T-helper 1 cell treated with Interleukin-12 subunit alpha and Interleukin-12 subunit beta and Interleukin-4 antibody, amounts not matched to agents 30 μg/mL and 1 μg/mL, for 36 hours (primary cell): Measurements from ENCODE around the gene RENBP.

ENCODE experiments used
- H3K27ac Mint-ChIP-seq: one replicate; pipeline ENCODE4 v1.8.0; 2021; ENCODE audit warnings: mild to moderate bottlenecking, mixed read lengths
- H3K27me3 Mint-ChIP-seq: one replicate; pipeline ENCODE4 v1.8.0; 2021; ENCODE audit warnings: low read depth, mixed read lengths
- H3K36me3 Mint-ChIP-seq: one replicate; pipeline ENCODE4 v1.8.0; 2021; ENCODE audit warnings: low read depth, mixed read lengths
- H3K4me1 Mint-ChIP-seq: one replicate; pipeline ENCODE4 v1.8.0; 2021; ENCODE audit warnings: low read depth, mixed read lengths
- H3K4me3 Mint-ChIP-seq: one replicate; pipeline ENCODE4 v1.8.0; 2021; ENCODE audit warnings: mild to moderate bottlenecking, moderate library complexity, mixed read lengths
- H3K9me3 Mint-ChIP-seq: one replicate; pipeline ENCODE4 v1.8.0; 2021; ENCODE audit warnings: mixed read lengths

RENBP gene

DNA sequence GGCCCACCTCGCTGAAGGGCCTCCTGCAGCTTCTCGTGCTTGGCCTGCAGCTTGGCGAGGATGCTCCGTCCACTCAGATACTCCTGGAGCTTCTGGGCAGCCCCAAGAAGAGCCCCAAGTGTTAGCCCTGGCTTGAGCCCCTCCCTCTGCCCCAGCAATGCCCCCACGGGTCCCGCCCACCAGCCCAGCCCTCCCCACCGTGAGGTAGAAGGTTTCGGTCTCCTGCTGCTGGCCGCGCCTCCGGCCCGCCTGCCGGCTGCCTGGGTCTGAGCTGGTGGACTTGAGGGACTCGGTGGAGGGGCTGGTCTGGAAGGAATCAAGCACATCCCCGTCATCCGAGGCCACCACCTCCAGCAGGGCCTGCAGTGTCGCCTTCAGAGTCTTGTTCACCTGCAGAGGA lies 31.2 kb downstream of the RENBP start:
- H3K4me3 Mint-ChIP-seq = no peak overlapping the region
- peaks cover 20% of the 10 kb centered on the region for H3K36me3 Mint-ChIP-seq
- H3K9me3 Mint-ChIP-seq = no peaks in the 10 kb centered on the region
- H3K4me1 Mint-ChIP-seq = peaks cover 6% of the 10 kb centered on the region
- H3K27me3 Mint-ChIP-seq = no peaks in the 10 kb centered on the region
- no peak overlapping the region for H3K27ac Mint-ChIP-seq

DNA sequence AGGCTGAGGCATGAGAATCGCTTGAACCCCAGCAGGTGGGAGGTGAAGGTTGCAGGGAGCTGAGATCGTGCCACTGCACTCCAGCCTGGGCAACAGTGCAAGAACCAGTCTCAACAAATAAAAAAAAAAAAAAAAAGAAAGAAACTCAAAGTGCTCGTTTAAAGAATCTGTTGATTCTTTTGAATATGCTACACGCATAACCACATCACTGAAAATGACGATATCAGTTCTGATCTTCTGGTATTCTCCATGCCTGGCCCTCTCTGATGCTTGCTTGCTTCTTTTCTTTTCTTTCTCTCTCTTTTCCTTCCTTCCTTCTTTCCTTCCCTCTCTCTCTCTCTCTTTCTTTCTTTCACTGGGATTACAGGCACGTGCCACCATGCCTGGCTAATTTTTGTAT lies 32.6 kb downstream of the RENBP start:
- Mint-ChIP-seq H3K36me3 (peaks cover 15% of the 10 kb centered on the region), H3K9me3 (no peaks in the 10 kb centered on the region), H3K4me1 (peaks cover 6% of the 10 kb centered on the region), H3K27me3 (no peaks in the 10 kb centered on the region), H3K4me3 (no peak overlapping the region), H3K27ac (peak overlapping the region; percentile 55)

DNA sequence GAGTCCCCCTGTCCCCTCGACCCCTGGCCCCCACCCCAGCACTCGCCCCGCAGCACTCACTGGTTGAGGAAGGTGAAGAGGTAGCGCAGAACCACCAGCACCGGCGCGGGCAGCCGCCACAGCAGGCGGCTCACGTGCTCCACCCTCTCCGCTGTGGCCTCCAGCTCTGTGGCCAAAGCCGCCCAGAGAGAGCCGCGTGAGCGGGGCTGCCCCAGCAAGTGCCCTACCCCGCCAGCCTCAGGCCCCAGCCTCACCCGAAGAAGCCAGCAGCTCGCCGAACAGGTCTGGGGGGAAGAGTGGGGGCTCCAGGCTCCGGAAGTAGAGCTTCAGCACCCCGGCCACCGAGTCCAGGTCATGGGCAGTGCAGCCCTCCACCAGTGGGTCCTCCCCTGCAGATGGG lies 34.0 kb downstream of the RENBP start:
- no peak overlapping the region for H3K4me3 Mint-ChIP-seq
- H3K27me3 Mint-ChIP-seq = no peaks in the 10 kb centered on the region
- peaks cover 9% of the 10 kb centered on the region for H3K36me3 Mint-ChIP-seq
- H3K27ac Mint-ChIP-seq = no peak overlapping the region
- no peaks in the 10 kb centered on the region for H3K9me3 Mint-ChIP-seq
- peaks cover 6% of the 10 kb centered on the region for H3K4me1 Mint-ChIP-seq

DNA sequence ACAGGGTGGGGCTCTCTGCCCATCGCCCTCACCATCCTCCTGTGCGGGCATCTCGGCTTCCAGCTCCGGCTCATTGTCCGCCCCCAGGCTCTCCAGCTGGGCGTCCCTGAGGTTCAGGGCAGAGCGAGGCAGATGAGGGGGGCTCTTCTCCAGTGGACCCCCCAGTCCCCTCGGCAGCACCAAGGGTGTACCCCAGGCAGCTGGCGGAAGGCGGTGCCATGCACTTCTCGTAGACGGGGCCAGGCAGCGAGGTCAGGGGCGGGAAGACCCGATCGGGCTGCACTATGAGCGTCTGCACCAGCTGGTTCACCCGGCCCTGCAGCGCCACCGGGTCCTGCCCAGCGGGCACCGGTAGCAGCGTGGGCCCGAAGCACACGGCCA lies 34.5 kb downstream of the RENBP start:
- H3K27ac Mint-ChIP-seq = no peak overlapping the region

DNA sequence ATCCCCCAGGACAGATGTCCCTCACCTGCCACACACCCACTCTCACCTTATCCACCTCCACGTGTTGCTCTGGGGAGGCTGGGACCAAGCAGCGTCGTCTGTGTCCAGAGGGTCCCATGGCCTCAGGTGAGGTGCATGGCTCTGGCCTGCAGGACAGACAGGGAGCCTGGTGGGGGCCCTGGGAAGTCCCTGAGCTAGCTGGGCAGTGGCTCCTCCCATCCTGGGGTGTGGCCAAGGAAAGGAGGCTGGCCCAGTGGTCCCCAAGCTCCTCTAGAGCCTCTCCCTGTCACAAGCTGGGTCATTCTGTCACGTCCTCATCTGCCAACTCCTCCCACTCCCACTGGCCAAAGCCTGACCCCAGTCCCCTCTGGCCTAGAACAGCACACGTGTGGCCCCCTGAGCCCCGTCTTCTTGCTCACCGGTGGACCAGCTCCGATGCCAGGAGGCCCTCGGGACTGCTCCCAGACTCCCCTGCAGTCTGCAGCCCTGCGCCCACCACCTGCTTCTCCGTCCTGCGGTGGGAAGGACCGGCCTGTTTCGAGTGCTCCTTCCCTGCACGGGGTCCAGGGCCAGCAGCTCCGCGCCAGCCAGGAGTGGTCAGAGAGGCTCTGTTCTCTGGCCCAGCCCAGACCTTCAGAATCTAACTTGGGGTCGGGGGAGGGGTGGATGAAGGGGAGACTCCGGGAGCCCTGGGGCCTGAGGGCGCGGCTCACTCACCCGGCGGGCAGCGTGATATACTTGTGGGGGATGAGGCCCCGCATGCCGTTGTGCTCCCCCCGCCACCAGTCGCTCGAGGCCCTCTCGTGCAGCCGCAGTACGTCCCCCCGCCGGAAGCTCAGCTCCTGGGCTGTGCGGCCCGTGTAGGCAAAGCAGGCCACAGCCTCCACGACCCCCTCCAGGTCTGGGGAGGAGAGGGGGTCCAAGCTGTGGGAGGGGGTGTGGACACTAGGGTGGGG lies 35.1 kb downstream of the RENBP start:
- Mint-ChIP-seq H3K4me1 (peaks cover 8% of the 10 kb centered on the region), H3K36me3 (peaks cover 9% of the 10 kb centered on the region), H3K9me3 (no peaks in the 10 kb centered on the region), H3K4me3 (no peak overlapping the region), H3K27me3 (no peaks in the 10 kb centered on the region), H3K27ac (no peak overlapping the region)

More for the DNA sequence above, 34.5 kb downstream of the RENBP start:
- H3K27me3 Mint-ChIP-seq = no peaks in the 10 kb centered on the region
- H3K4me1 Mint-ChIP-seq = peaks cover 6% of the 10 kb centered on the region
- no peaks in the 10 kb centered on the region for H3K9me3 Mint-ChIP-seq
- peaks cover 9% of the 10 kb centered on the region for H3K36me3 Mint-ChIP-seq
- H3K4me3 Mint-ChIP-seq = no peak overlapping the region

DNA sequence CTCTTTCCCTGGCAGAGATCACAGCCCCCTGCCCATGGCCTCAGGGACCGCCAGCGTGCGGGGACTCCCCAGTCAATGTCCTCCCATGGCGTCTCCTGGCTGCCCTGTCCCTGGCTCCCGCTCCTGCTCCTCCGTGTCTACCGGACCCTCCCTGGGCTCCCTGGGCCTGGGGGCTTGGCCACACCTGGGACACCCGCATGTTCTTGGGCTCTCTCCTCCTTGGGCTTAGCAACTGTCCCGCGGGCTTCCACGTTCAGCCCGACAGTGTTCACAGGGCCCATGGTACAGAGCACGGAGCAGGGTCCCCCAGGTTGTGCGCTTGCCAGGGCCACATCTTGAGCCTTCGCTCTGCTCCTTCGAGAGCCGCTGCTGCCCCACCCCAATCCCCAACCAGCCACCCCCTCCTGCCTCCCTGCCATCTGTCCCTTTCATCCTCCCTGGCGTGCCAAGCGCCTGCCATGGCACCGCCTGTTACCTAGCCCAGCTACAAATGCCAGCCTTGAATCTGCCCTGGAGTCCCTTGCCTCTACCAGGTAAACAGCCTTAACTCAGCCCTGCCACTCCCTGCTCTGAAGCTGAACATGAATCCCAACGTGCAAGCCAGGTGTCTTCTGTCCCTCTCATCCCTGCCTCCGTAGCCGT lies 36.1 kb downstream of the RENBP start:
- Mint-ChIP-seq H3K36me3 (peaks cover 9% of the 10 kb centered on the region), H3K9me3 (no peaks in the 10 kb centered on the region), H3K4me1 (peaks cover 14% of the 10 kb centered on the region), H3K27me3 (no peaks in the 10 kb centered on the region), H3K4me3 (no peak overlapping the region), H3K27ac (no peak overlapping the region)

DNA sequence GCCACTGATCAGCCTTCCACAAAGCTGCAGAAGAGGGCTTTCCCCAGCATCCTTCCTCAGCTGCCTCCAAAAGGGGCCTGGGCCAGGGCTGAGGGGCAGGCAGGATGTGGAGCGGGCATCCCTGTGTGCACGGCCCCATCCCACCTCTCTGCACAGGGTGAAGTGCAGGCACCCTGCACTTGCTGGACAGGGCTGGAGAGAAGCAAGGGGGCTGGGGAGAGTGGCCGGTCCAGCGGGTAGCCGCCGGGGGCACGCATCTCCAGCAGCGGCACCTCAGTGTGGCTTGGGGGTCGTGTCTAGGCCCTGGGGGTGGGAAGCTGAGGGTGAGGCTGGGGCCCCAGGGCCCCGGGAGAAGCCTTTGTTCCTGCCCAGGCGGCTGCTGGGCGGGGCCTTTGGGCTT lies 37.0 kb downstream of the RENBP start:
- H3K27ac Mint-ChIP-seq = no peak overlapping the region
- H3K4me3 Mint-ChIP-seq = no peak overlapping the region
- H3K36me3 Mint-ChIP-seq = peaks cover 9% of the 10 kb centered on the region
- no peaks in the 10 kb centered on the region for H3K27me3 Mint-ChIP-seq
- peaks cover 18% of the 10 kb centered on the region for H3K4me1 Mint-ChIP-seq
- no peaks in the 10 kb centered on the region for H3K9me3 Mint-ChIP-seq

DNA sequence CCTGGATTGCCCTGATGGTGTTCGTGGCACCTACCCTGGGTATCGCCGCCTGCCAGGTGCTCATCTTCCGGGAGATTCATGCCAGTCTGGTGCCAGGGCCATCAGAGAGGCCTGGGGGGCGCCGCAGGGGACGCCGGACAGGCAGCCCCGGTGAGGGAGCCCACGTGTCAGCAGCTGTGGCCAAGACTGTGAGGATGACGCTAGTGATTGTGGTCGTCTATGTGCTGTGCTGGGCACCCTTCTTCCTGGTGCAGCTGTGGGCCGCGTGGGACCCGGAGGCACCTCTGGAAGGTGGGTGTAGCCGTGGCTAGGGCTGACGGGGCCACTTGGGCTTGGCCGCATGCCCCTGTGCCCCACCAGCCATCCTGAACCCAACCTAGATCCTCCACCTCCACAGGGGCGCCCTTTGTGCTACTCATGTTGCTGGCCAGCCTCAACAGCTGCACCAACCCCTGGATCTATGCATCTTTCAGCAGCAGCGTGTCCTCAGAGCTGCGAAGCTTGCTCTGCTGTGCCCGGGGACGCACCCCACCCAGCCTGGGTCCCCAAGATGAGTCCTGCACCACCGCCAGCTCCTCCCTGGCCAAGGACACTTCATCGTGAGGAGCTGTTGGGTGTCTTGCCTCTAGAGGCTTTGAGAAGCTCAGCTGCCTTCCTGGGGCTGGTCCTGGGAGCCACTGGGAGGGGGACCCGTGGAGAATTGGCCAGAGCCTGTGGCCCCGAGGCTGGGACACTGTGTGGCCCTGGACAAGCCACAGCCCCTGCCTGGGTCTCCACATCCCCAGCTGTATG lies 38.1 kb downstream of the RENBP start:
- H3K4me1 Mint-ChIP-seq = peaks cover 20% of the 10 kb centered on the region

DNA sequence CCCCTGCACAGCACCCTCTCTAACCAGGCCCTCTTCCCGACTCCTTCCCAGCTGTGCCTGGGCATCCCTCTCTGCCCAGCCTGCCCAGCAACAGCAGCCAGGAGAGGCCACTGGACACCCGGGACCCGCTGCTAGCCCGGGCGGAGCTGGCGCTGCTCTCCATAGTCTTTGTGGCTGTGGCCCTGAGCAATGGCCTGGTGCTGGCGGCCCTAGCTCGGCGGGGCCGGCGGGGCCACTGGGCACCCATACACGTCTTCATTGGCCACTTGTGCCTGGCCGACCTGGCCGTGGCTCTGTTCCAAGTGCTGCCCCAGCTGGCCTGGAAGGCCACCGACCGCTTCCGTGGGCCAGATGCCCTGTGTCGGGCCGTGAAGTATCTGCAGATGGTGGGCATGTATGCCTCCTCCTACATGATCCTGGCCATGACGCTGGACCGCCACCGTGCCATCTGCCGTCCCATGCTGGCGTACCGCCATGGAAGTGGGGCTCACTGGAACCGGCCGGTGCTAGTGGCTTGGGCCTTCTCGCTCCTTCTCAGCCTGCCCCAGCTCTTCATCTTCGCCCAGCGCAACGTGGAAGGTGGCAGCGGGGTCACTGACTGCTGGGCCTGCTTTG lies 38.9 kb downstream of the RENBP start:
- Mint-ChIP-seq H3K27ac (no peak overlapping the region), H3K4me1 (peaks cover 26% of the 10 kb centered on the region), H3K27me3 (no peaks in the 10 kb centered on the region)

More for the DNA sequence above, 38.1 kb downstream of the RENBP start:
- H3K9me3 Mint-ChIP-seq = no peaks in the 10 kb centered on the region
- no peaks in the 10 kb centered on the region for H3K27me3 Mint-ChIP-seq
- H3K4me3 Mint-ChIP-seq = no peak overlapping the region
- H3K27ac Mint-ChIP-seq = no peak overlapping the region
- peaks cover 5% of the 10 kb centered on the region for H3K36me3 Mint-ChIP-seq

DNA sequence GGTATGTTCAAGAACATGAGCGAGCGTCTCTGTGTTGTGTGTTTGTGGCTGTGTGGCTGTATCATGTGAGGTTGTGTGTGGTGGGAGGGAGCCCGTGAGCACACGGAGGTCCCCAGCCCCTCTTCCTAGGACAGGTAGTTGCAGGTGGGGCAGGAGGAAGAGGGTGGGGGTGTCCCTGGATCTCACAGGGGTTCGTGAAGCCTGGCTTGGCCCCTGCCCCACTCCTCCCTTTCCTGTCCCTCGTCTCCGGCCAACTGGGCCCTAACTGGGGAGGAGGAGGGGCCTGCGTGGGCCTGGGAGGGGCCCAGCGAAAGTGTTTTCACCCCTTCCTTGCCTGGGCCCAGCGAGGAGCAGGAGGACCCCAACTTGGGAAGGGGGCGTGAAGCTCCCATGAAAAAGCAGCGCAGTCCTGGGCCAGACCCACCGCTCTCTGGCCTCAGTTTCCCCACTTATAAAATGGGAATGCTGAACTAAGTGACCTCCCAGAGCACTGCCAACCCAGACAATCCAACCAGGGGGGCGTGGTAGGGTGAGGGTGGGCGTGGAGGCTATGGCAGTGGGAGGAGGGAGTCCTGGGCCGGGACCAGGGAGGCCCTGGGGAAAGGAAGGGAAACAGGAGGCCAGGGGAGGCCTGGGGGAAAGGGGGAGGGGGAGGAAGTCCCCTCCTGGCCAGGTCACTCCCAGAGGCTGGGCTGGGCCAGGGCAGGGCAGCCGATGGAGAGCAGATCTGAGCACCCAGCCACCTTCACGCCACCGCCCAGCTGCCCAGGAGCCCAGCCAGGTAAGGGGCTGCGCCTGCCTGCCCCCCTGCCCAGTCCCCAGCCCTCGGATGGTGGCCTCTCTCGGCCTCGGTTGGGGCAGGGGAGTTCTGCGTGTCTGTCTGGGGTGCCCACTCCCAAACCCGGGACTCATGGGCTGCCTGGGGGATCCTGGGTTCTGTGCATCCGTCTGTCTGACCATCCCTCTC lies 40.2 kb downstream of the RENBP start, which contains the start of gene AVPR2:
Gene AVPR2, plus strand, starts transcription at position 683 of the 967 bp plus-strand sequence. CDS start 473 bp downstream, outside the sequence.
- Mint-ChIP-seq H3K27ac (peak within 1 kb of the TSS; percentile 68), H3K4me3 (peak within 1 kb of the TSS; percentile 44), H3K27me3 (no peaks in the 10 kb centered on the region), H3K36me3 (peaks cover 3% of the 10 kb centered on the region), H3K4me1 (peaks cover 28% of the 10 kb centered on the region), H3K9me3 (no peaks in the 10 kb centered on the region)

More for the DNA sequence above, 38.9 kb downstream of the RENBP start:
- peaks cover 3% of the 10 kb centered on the region for H3K36me3 Mint-ChIP-seq
- H3K4me3 Mint-ChIP-seq = no peak overlapping the region
- no peaks in the 10 kb centered on the region for H3K9me3 Mint-ChIP-seq

DNA sequence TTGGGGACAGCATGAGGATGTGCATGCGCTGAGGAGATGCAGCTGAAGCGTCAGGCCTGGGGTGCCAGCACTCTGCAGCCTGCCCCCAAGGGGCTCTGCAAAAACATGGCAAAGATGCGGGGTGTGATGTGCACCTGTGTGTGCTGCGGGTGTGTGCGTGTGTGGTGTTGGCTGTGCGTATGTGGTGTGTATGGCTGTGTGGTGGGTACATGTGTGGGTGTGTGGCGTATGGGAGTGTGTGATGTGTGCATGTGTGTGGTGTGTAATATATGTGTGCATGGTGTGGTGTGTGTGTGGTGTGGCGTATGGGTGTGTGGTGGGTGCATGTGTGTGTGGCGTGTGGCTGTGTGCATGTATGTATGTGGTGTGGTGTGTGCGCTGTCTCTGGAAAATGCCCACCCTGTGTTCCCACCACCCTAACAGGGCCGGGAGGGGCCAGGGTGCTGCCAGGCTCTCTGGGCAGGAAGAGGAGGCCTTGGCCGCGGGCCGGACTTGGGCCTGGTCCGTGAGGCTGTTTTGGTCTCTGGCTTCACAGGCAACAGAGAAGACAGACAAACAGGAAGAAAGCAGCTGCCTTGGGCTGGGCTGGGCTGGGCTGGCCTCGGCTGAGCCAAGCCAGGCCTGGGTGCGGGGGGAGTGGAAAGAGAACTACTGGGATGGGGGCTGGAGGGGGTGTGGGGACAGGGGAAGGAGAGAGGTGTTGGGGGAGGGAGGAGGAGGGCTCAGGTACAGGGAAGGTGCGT lies 41.0 kb downstream of the RENBP start:
- peak overlapping the region; percentile 68 for H3K27ac Mint-ChIP-seq
- no peaks in the 10 kb centered on the region for H3K27me3 Mint-ChIP-seq
- H3K9me3 Mint-ChIP-seq = no peaks in the 10 kb centered on the region
- H3K4me1 Mint-ChIP-seq = peaks cover 28% of the 10 kb centered on the region
- H3K36me3 Mint-ChIP-seq = peaks cover under 1% of the 10 kb centered on the region
- H3K4me3 Mint-ChIP-seq = peak overlapping the region; percentile 44

DNA sequence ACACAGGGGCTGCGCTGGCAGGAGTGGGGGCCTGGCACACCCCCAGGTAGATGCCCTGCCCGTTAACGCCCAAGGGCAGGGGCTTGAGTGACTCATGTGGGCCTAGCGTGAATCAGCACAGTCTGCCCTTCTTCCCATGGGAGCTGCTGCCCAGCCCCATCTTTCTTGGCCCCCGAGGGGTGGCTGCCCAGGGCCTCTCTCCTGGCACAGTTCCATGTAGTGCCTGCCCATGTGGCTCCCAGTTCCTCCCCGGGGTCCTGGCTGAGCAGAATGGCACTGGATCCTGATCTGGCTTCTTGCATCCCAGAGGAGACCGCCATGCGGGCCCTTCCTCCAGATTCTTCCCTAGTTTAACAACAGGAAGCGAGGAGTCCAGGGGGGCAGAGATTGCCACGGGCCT lies 42.1 kb downstream of the RENBP start:
- H3K9me3 Mint-ChIP-seq = no peaks in the 10 kb centered on the region
- no peak overlapping the region for H3K4me3 Mint-ChIP-seq
- peaks cover 28% of the 10 kb centered on the region for H3K4me1 Mint-ChIP-seq
- peaks cover 4% of the 10 kb centered on the region for H3K27me3 Mint-ChIP-seq
- H3K36me3 Mint-ChIP-seq = peaks cover 3% of the 10 kb centered on the region
- no peak overlapping the region for H3K27ac Mint-ChIP-seq

DNA sequence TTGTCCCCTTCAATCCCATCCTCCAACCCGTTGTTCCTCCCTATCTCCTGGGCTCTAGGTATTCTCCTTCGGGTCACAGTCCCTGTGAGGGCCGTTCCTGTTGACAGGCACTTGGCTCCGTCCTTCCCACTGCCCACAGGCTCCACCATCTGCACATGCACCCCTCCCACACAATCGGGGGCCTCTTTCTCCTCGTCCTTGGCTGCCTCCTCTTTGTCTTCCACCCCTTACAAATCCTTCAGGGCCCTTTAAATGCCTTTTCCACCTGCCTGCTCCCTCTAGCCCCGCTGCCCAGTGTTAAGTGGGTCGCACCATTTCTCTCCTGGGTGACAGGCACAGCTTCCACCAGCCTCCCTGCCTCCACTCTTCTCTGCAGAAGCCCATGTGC lies 42.7 kb downstream of the RENBP start:
- Mint-ChIP-seq H3K27ac (peak overlapping the region; percentile 42), H3K36me3 (peaks cover 3% of the 10 kb centered on the region), H3K4me3 (no peak overlapping the region), H3K27me3 (peaks cover 4% of the 10 kb centered on the region), H3K4me1 (peaks cover 28% of the 10 kb centered on the region), H3K9me3 (no peaks in the 10 kb centered on the region)
